ENCODE measurements around the gene KCTD21. TPM values are rescaled to one million over a fixed set of nuclear protein-coding genes. Genes with fewer than 3 reads are reported as not detected.

KCTD21 gene
- total and polyA plus RNA-seq, 2 experiments from 2014 or later, result 4.7 to 8.2 TPM

GRCh38 chr11:78205691-78206090 is 17.3 kb upstream of the KCTD21 start:
- TF ChIP-seq EZH2phosphoT487 (IDR thresholded peaks at IDR 0.05; ENCODE audit: low read depth, severe bottlenecking, unreplicated experiment) (no peak), EZH2 (IDR thresholded peaks at IDR 0.05; ENCODE audit: borderline replicate concordance) (no peak)
- no peaks in the 10 kb centered on the region for H3K9me3 ChIP-seq (ENCODE audit: low read depth)
- no peaks in the 10 kb centered on the region for H3K79me2 ChIP-seq
- 97% methylated on average over 7 of the region's 7 CpGs for WGBS (ENCODE audit: low lambda C conversion rate, missing lambda C conversion rate)
- H3K4me3 ChIP-seq, result no peak overlapping the region
- no peak overlapping the region for H3K27ac ChIP-seq
- no peak for DNase-seq (ENCODE audit: low spot score)
- no peaks in the 10 kb centered on the region for H3K27me3 ChIP-seq
- no peaks in the 10 kb centered on the region for H3K9me2 ChIP-seq (replicated peaks; ENCODE audit: insufficient read depth)
- no peak overlapping the region for H2AFZ ChIP-seq
- no peaks in the 10 kb centered on the region for H4K20me1 ChIP-seq (ENCODE audit: insufficient read depth, poor library complexity, severe bottlenecking)
- no peaks in the 10 kb centered on the region for H3K4me1 ChIP-seq (ENCODE audit: insufficient read depth)
- no peak overlapping the region for H3K4me2 ChIP-seq
- no peaks in the 10 kb centered on the region for H3K36me3 ChIP-seq (replicated peaks; ENCODE audit: insufficient read depth, low read depth)

DNA sequence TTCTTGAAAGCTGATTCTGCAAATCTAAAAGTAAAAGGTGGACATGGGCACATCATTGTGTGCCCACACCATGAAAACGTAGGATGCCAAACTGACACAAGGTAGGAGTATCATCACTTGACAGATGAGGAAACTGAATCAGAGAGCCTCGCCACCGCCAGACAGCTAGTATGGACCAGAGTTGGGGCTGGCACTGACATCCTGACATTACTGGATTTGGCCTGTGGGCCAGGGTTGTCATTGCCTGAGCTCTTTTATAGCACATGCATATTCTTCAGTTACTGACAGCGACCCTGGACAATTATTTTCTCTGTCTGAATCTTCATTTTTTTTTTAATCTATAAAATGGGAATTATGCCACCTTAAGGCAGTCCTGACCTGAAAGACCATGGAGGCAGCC is 16.8 kb upstream of the KCTD21 start:
- H4K20me1 ChIP-seq (ENCODE audit: insufficient read depth, poor library complexity, severe bottlenecking), result no peaks in the 10 kb centered on the region
- no peak for TF ChIP-seq CTCF (IDR thresholded peaks at IDR 0.05; ENCODE audit: poor library complexity)
- TF ChIP-seq EZH2 (IDR thresholded peaks at IDR 0.05; ENCODE audit: borderline replicate concordance), result no peak
- no peak for TF ChIP-seq EZH2phosphoT487 (IDR thresholded peaks at IDR 0.05; ENCODE audit: low read depth, severe bottlenecking, unreplicated experiment)

GRCh38 chr11:78203184-78203583 is 14.8 kb upstream of the KCTD21 start:
- no peak overlapping the region for H3K4me3 ChIP-seq
- H3K27ac ChIP-seq, result no peak overlapping the region
- no peaks in the 10 kb centered on the region for H3K9me3 ChIP-seq (ENCODE audit: low read depth)
- no peaks in the 10 kb centered on the region for H3K4me1 ChIP-seq (ENCODE audit: insufficient read depth)
- H3K27me3 ChIP-seq, result no peaks in the 10 kb centered on the region
- H3K4me2 ChIP-seq, result no peak overlapping the region
- no peak for DNase-seq (ENCODE audit: low spot score)
- no peaks in the 10 kb centered on the region for H3K79me2 ChIP-seq
- no peaks in the 10 kb centered on the region for H3K36me3 ChIP-seq (replicated peaks; ENCODE audit: insufficient read depth, low read depth)
- no peaks in the 10 kb centered on the region for H3K9me2 ChIP-seq (replicated peaks; ENCODE audit: insufficient read depth)
- H2AFZ ChIP-seq, result no peak overlapping the region
- 89% methylated on average over 10 of the region's 10 CpGs for WGBS (ENCODE audit: low lambda C conversion rate, missing lambda C conversion rate)
- H4K20me1 ChIP-seq (ENCODE audit: insufficient read depth, poor library complexity, severe bottlenecking), result no peaks in the 10 kb centered on the region
- TF ChIP-seq EZH2phosphoT487 (IDR thresholded peaks at IDR 0.05; ENCODE audit: low read depth, severe bottlenecking, unreplicated experiment) (no peak), EZH2 (IDR thresholded peaks at IDR 0.05; ENCODE audit: borderline replicate concordance) (no peak), CTCF (IDR thresholded peaks at IDR 0.05; ENCODE audit: poor library complexity) (no peak)

More for the DNA sequence above, 16.8 kb upstream of the KCTD21 start:
- H3K27ac ChIP-seq, result no peak overlapping the region
- no peak for DNase-seq (ENCODE audit: low spot score)
- H3K36me3 ChIP-seq (replicated peaks; ENCODE audit: insufficient read depth, low read depth), result no peaks in the 10 kb centered on the region
- no peak overlapping the region for H3K4me3 ChIP-seq
- H3K79me2 ChIP-seq, result no peaks in the 10 kb centered on the region
- 98% methylated on average over 4 of the region's 4 CpGs for WGBS (ENCODE audit: low lambda C conversion rate, missing lambda C conversion rate)
- H3K4me1 ChIP-seq (ENCODE audit: insufficient read depth), result no peaks in the 10 kb centered on the region
- no peaks in the 10 kb centered on the region for H3K27me3 ChIP-seq
- no peaks in the 10 kb centered on the region for H3K9me2 ChIP-seq (replicated peaks; ENCODE audit: insufficient read depth)
- no peak overlapping the region for H2AFZ ChIP-seq
- H3K9me3 ChIP-seq (ENCODE audit: low read depth), result no peaks in the 10 kb centered on the region
- no peak overlapping the region for H3K4me2 ChIP-seq

DNA sequence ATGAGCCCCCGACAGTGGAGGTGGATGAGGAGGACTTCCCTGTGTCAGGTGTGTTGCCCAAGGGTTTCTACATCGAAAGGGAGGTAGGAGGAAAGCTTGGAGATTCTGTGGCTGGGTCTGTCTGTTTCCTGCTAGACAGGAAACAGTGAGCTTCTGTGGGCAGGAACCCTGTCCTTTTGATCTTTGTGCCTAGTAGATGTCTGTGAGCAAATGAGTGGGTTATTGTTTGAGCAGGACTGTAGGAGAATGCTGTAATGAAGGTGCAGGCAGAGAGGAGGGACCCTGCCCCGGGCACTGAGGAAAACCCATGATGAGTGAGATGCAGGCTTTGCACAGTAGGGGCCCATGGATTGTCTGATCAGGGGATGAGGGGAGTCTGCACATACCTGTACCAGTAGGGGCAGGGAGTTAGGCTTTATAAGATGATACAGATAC is 14.3 kb upstream of the KCTD21 start:
- H3K36me3 ChIP-seq (replicated peaks; ENCODE audit: insufficient read depth, low read depth), result no peaks in the 10 kb centered on the region
- H3K27me3 ChIP-seq, result no peaks in the 10 kb centered on the region
- H4K20me1 ChIP-seq (ENCODE audit: insufficient read depth, poor library complexity, severe bottlenecking), result no peaks in the 10 kb centered on the region
- TF ChIP-seq EZH2 (IDR thresholded peaks at IDR 0.05; ENCODE audit: borderline replicate concordance) (no peak), CTCF (IDR thresholded peaks at IDR 0.05; ENCODE audit: poor library complexity) (no peak), EZH2phosphoT487 (IDR thresholded peaks at IDR 0.05; ENCODE audit: low read depth, severe bottlenecking, unreplicated experiment) (no peak)
- H3K9me2 ChIP-seq (replicated peaks; ENCODE audit: insufficient read depth), result no peaks in the 10 kb centered on the region
- no peak overlapping the region for H2AFZ ChIP-seq
- H3K4me1 ChIP-seq (ENCODE audit: insufficient read depth), result no peaks in the 10 kb centered on the region
- H3K27ac ChIP-seq, result no peak overlapping the region
- DNase-seq (ENCODE audit: low spot score), result no peak
- no peaks in the 10 kb centered on the region for H3K9me3 ChIP-seq (ENCODE audit: low read depth)
- WGBS (ENCODE audit: low lambda C conversion rate, missing lambda C conversion rate), result 80% methylated on average over 3 of the region's 3 CpGs
- no peak overlapping the region for H3K4me3 ChIP-seq
- no peak overlapping the region for H3K4me2 ChIP-seq
- no peaks in the 10 kb centered on the region for H3K79me2 ChIP-seq

Measured in hepatocyte (in vitro differentiated cells).